BJ (cell line): ENCODE data around the gene ARID5B. TPM values are rescaled to one million over a fixed set of nuclear protein-coding genes. Genes with fewer than 3 reads are reported as not detected.

Experiments used
- CTCF ChIA-PET: fragments of 350-600 bp; formaldehyde crosslinking; extraction: SDS; loops from one replicate; lab custom pipeline; 2021; ENCODE audit warnings: antibody characterized with exemption, inconsistent platforms; lab: Yijun Ruan, JAX
- POLR2A ChIA-PET: fragments of 300-600 bp; sonication (Branson Sonifier 250); formaldehyde crosslinking; extraction: SDS; loops from one replicate; lab custom pipeline; 2021; ENCODE audit warnings: antibody characterized with exemption; lab: Charles Lee
- DNase-seq: peaks from one replicate; pipeline ENCODE4 v3.0.0-alpha.2; 2011; ENCODE audit warnings: low read depth
- H3K27me3 ChIP-seq: 2 replicates; pipeline ENCODE4 v1.6.0; 2011; ENCODE audit warnings: low read length; ENCODE audit not compliant: control insufficient read depth, insufficient read depth
- H3K36me3 ChIP-seq: 2 replicates; pipeline ENCODE4 v1.5.1; 2011; ENCODE audit warnings: low read length; ENCODE audit not compliant: control insufficient read depth, insufficient read depth
- H3K4me3 ChIP-seq: 2 replicates; pipeline ENCODE4 v1.5.1; 2011; ENCODE audit warnings: low read depth, mild to moderate bottlenecking, control low read depth, low read length
- CTCF ChIP-seq: IDR thresholded peaks from 2 replicates; pipeline ENCODE4 v1.5.1; 2011; ENCODE audit warnings: low read depth, mild to moderate bottlenecking, control low read depth, inconsistent platforms, low read length, moderate library complexity; ENCODE audit not compliant: insufficient read depth
- polyA plus RNA-seq: library from polyadenylated mRNA; depleted of rRNA; stranded (reverse); fragments of >200 nt; gene quantifications from 2 replicates; pipeline ENCODE4 v1.2.3, GENCODE V29; 2011

ARID5B gene
- polyA plus RNA-seq, 1 experiment = 73.8 TPM

GRCh38 chr10:62084451-62084850 lies 183.0 kb downstream of the ARID5B start:
- DNase-seq = no peak
- H3K36me3 ChIP-seq = peaks cover 14% of the 10 kb centered on the region
- POLR2A ChIA-PET = no interaction called here
- CTCF ChIA-PET = interaction anchor here (0.7 kb wide), 1 partner anchor 80 kb away, joined by 4 read pairs; no protein-coding TSS in a partner anchor
- no peaks in the 10 kb centered on the region for H3K27me3 ChIP-seq
- no peak overlapping the region for H3K4me3 ChIP-seq
- no peak for TF ChIP-seq CTCF

- no peak for TF ChIP-seq CTCF
- POLR2A ChIA-PET = no interaction called here
Measured at GRCh38 chr10:62085404-62085803, 183.9 kb downstream of the ARID5B start.

GRCh38 chr10:62085821-62086220 lies 184.3 kb downstream of the ARID5B start:
- Histone ChIP-seq H3K4me3 (no peak overlapping the region), H3K27me3 (no peaks in the 10 kb centered on the region), H3K36me3 (peaks cover 17% of the 10 kb centered on the region)
- ChIA-PET CTCF (interaction anchor here (1.5 kb wide), 1 partner anchor 159 kb away, joined by 5 read pairs; no protein-coding TSS in a partner anchor), POLR2A (no interaction called here)
- TF ChIP-seq CTCF = no peak
- no peak for DNase-seq

More at GRCh38 chr10:62085404-62085803, 183.9 kb downstream of the ARID5B start:
- no peaks in the 10 kb centered on the region for H3K27me3 ChIP-seq
- H3K4me3 ChIP-seq = no peak overlapping the region
- no peak for DNase-seq
- CTCF ChIA-PET = interaction anchor here (1.5 kb wide), 1 partner anchor 160 kb away, joined by 5 read pairs; no protein-coding TSS in a partner anchor
- peaks cover 16% of the 10 kb centered on the region for H3K36me3 ChIP-seq

- Histone ChIP-seq H3K36me3 (peaks cover 32% of the 10 kb centered on the region), H3K4me3 (no peak overlapping the region), H3K27me3 (no peaks in the 10 kb centered on the region)
- POLR2A ChIA-PET = interaction anchor here (0.8 kb wide), 1 partner anchor 487 kb away, joined by 6 read pairs; no protein-coding TSS in a partner anchor
- CTCF ChIA-PET = interaction anchor here (0.6 kb wide), 1 partner anchor 156 kb away, joined by 3 read pairs; no protein-coding TSS in a partner anchor
- TF ChIP-seq CTCF = no peak
- no peak for DNase-seq
Measured at GRCh38 chr10:62087329-62087728, 185.8 kb downstream of the ARID5B start.

- no peak for DNase-seq
- Histone ChIP-seq H3K36me3 (peaks cover 38% of the 10 kb centered on the region), H3K27me3 (no peaks in the 10 kb centered on the region), H3K4me3 (no peak overlapping the region)
- CTCF ChIA-PET = interaction anchor here (0.6 to 1.6 kb wide), 3 partner anchors 51 to 156 kb away, joined by 3 to 5 read pairs (median 4); no protein-coding TSS in a partner anchor
- POLR2A ChIA-PET = no interaction called here
- TF ChIP-seq CTCF = no peak
Measured at GRCh38 chr10:62088786-62089185, 187.3 kb downstream of the ARID5B start.
